SK-N-SH (cell line): ENCODE data around the gene YAF2. TPM values are rescaled to one million over a fixed set of nuclear protein-coding genes. Genes with fewer than 3 reads are reported as not detected.
A peak's percentile ranks its signal among the peaks of the same experiment; 100 is the strongest.

Experiments
- CTCF ChIA-PET: fragments of 300-600, 350-600 bp; formaldehyde crosslinking; extraction: SDS; loops from one replicate; lab custom pipeline; 2021; lab: Yijun Ruan, JAX
- POLR2A ChIA-PET: fragments of 350-600 bp; sonication (Branson Sonifier 250); formaldehyde crosslinking; extraction: SDS; loops from one replicate; lab custom pipeline; 2020; ENCODE audit warnings: antibody characterized with exemption, inconsistent platforms; lab: Yijun Ruan, JAX
- DNase-seq: peaks from one replicate; pipeline ENCODE4 v3.0.0; 2012
- H2AFZ ChIP-seq: fragments of 200-600 bp; sonication (generic); 2 replicates; pipeline ENCODE4 v1.8.1; 2016; ENCODE audit warnings: antibody characterized with exemption, mild to moderate bottlenecking, low read depth
- H3F3A ChIP-seq: fragments of 200-600 bp; sonication (generic); replicated peaks from 2 replicates; pipeline ENCODE3; 2016; ENCODE audit warnings: antibody characterized with exemption, mild to moderate bottlenecking; ENCODE audit not compliant: insufficient read depth
- H3K27ac ChIP-seq, 2 experiments: fragments of 200-500 bp in 1 of 2; fragments of 200-600 bp in 1 of 2; sonication (Bioruptor generic) in 1 of 2; sonication (generic), shearing (Covaris generic) in 1 of 2; 2 replicates each; pipeline versions ENCODE4 v1.5.1 to v1.6.1; 2014 to 2016; ENCODE audit warnings: low read depth in 2 of 2, inconsistent platforms in 1 of 2, low read length in 1 of 2, mild to moderate bottlenecking in 1 of 2, mixed read lengths in 1 of 2
- H3K27me3 ChIP-seq: fragments of 200-600 bp; sonication (generic), shearing (Covaris generic); 2 replicates; pipeline ENCODE4 v1.6.1; 2016; ENCODE audit warnings: mixed run types; ENCODE audit not compliant: insufficient read depth
- H3K36me3 ChIP-seq, 2 experiments: fragments of 200-500 bp in 1 of 2; fragments of 200-600 bp in 1 of 2; sonication (Bioruptor generic) in 1 of 2; sonication (generic) in 1 of 2; replicated peaks in 1 of 2; 2 replicates each; pipeline versions ENCODE3 to v1.5.1; 2014 to 2016; ENCODE audit warnings: low read length in 1 of 2, mild to moderate bottlenecking in 1 of 2; ENCODE audit not compliant: insufficient read depth in 2 of 2, control insufficient read depth in 1 of 2
- H3K4me1 ChIP-seq, 2 experiments: fragments of 200-500 bp in 1 of 2; fragments of 200-600 bp in 1 of 2; sonication (Bioruptor generic) in 1 of 2; sonication (generic), shearing (Covaris generic) in 1 of 2; 2 replicates each; pipeline versions ENCODE4 v1.5.1 to v1.6.1; 2014 to 2016; ENCODE audit warnings: low read depth in 1 of 2, low read length in 1 of 2, mixed run types in 1 of 2; ENCODE audit not compliant: insufficient read depth in 2 of 2, control insufficient read depth in 1 of 2
- H3K4me2 ChIP-seq: fragments of 200-600 bp; sonication (generic), shearing (Covaris generic); 2 replicates; pipeline ENCODE4 v1.6.1; 2017; ENCODE audit warnings: mixed run types
- H3K4me3 ChIP-seq, 2 experiments: fragments of 200-500 bp in 1 of 2; fragments of 200-600 bp in 1 of 2; sonication (Bioruptor generic) in 1 of 2; sonication (generic), shearing (Covaris generic) in 1 of 2; 2 replicates each; pipeline versions ENCODE4 v1.5.1 to v1.8.1; 2014 to 2016; ENCODE audit warnings: low read depth in 2 of 2, inconsistent platforms in 1 of 2, low read length in 1 of 2, mild to moderate bottlenecking in 1 of 2, mixed read lengths in 1 of 2, moderate library complexity in 1 of 2
- H3K79me2 ChIP-seq: fragments of 200-600 bp; sonication (generic); 2 replicates; pipeline ENCODE4 v1.8.1; 2017; ENCODE audit warnings: mild to moderate bottlenecking; ENCODE audit not compliant: insufficient read depth
- H3K9ac ChIP-seq: fragments of 200-600 bp; sonication (generic); 2 replicates; pipeline ENCODE4 v1.6.1; 2017; ENCODE audit warnings: mixed run types
- H3K9me2 ChIP-seq: fragments of 200-600 bp; sonication (generic); 2 replicates; pipeline ENCODE4 v1.6.1; 2017; ENCODE audit warnings: mixed run types
- H3K9me3 ChIP-seq: fragments of 200-600 bp; sonication (generic); 2 replicates; pipeline ENCODE4 v1.6.1; 2017; ENCODE audit warnings: mixed run types, mild to moderate bottlenecking, moderate library complexity
- H4K20me1 ChIP-seq: fragments of 200-600 bp; sonication (generic); 2 replicates; pipeline ENCODE4 v1.6.1; 2017; ENCODE audit warnings: mild to moderate bottlenecking, mixed run types; ENCODE audit not compliant: insufficient read depth
- CHD2 ChIP-seq: fragments of 150-350 bp; IDR thresholded peaks from 2 replicates; pipeline ENCODE4 v1.6.1; 2018; ENCODE audit warnings: low read length; ENCODE audit not compliant: partially characterized antibody
- CTCF ChIP-seq: fragments of 200-600 bp; sonication (generic); IDR thresholded peaks from 2 replicates; pipeline ENCODE4 v1.6.1; 2017; ENCODE audit warnings: antibody characterized with exemption, mild to moderate bottlenecking, moderate library complexity
- EP300 ChIP-seq, 2 experiments: IDR thresholded peaks; 2 replicates each; pipeline versions ENCODE4 v1.4.0 to v1.6.1; 2012; ENCODE audit warnings: borderline replicate concordance in 1 of 2, low read depth in 1 of 2, low read length in 1 of 2
- FOXJ3 ChIP-seq: sonication (generic); formaldehyde crosslinking; IDR thresholded peaks from 2 replicates; pipeline ENCODE4 v1.5.1; 2020; ENCODE audit warnings: mild to moderate bottlenecking, missing genetic modification reagents
- PBX3 ChIP-seq: IDR thresholded peaks from 2 replicates; pipeline ENCODE4; 2012
- POLR2AphosphoS5 ChIP-seq: IDR thresholded peaks from 2 replicates; pipeline ENCODE4 v1.6.1; 2012; ENCODE audit warnings: low read depth, low read length
- RFX5 ChIP-seq: IDR thresholded peaks from 2 replicates; pipeline ENCODE4 v1.6.1; 2012; ENCODE audit warnings: mild to moderate bottlenecking, improper control_type of control experiment, low read length
- RXRA ChIP-seq: IDR thresholded peaks from 2 replicates; pipeline ENCODE4 v1.4.0; 2012; ENCODE audit warnings: low read depth, mild to moderate bottlenecking, borderline replicate concordance
- TAF1 ChIP-seq: IDR thresholded peaks from 2 replicates; pipeline ENCODE4 v1.6.1; 2012; ENCODE audit warnings: low read depth, mild to moderate bottlenecking, low read length, moderate library complexity, borderline replicate concordance
- YY1 ChIP-seq: IDR thresholded peaks from 2 replicates; pipeline ENCODE4 v1.4.0; 2012; ENCODE audit warnings: low read depth, mild to moderate bottlenecking
- whole genome bisulfite sequencing: methylation state at CpG from one replicate; pipeline ENCODE4 v1.1.6; 2017; ENCODE audit warnings: low lambda C conversion rate; 5-methylcytosine and 5-hydroxymethylcytosine counted together
- polyA plus RNA-seq, 3 experiments: library from polyadenylated mRNA; depleted of rRNA; stranded (reverse); fragments of >200 nt; gene quantifications; 2 replicates each; pipeline ENCODE4 v1.2.3, GENCODE V29; 2012

The YAF2 gene
- polyA plus RNA-seq, 1 of the 3 experiments (the other 2 are of a cell fraction) = 5.3 TPM

GRCh38 chr12:42145552-42146215, 92.4 kb downstream of the YAF2 start:
- Histone ChIP-seq H3K27ac (peak overlapping the region in 1 of 2 experiments; percentile 53; a peak in 1 of 4 replicates), H3F3A (peaks cover 14% of the 10 kb centered on the region), H3K79me2 (peaks cover 35% of the 10 kb centered on the region), H3K4me2 (peak overlapping the region; percentile 84; the same call in 1 of the 2 replicates), H2AFZ (peak overlapping the region; percentile 75; the same call in 1 of the 2 replicates), H3K4me3 (peak overlapping the region in 1 of 2 experiments; percentile 87; a peak in 3 of 4 replicates), H3K36me3 (no peaks in the 10 kb centered on the region), H3K4me1 (peaks cover 4 to 11% of the 10 kb centered on the region in 2 experiments; a peak in 3 of 4 replicates), H4K20me1 (peaks cover 24% of the 10 kb centered on the region), H3K9me2 (no peaks in the 10 kb centered on the region), H3K9me3 (no peaks in the 10 kb centered on the region), H3K9ac (no peak overlapping the region; the same call in 1 of the 2 replicates), H3K27me3 (no peaks in the 10 kb centered on the region)
- CTCF ChIA-PET = interaction anchor here (0.8 to 1.1 kb wide), 2 partner anchors 186 to 226 kb away, joined by 5 read pairs; no protein-coding TSS in a partner anchor
- TF ChIP-seq CHD2 (no peak), RFX5 (no peak), CTCF (no peak), RXRA (no peak), TAF1 (no peak), POLR2AphosphoS5 (no peak), PBX3 (no peak), YY1 (no peak)
- 91% methylated on average over 11 of the region's 11 CpGs for WGBS
- DNase-seq = no peak
- POLR2A ChIA-PET = no interaction called here

- Histone ChIP-seq H3K27me3 (no peaks in the 10 kb centered on the region), H3K9me2 (no peaks in the 10 kb centered on the region), H3K4me2 (peak overlapping the region; percentile 84; the same call in 1 of the 2 replicates), H4K20me1 (peaks cover 29% of the 10 kb centered on the region), H3K9me3 (no peaks in the 10 kb centered on the region), H3K4me1 (peaks cover 4 to 11% of the 10 kb centered on the region in 2 experiments; a peak in 3 of 4 replicates), H3K27ac (peak overlapping the region; percentile 53 to 78; a peak in 3 of 4 replicates), H3K36me3 (no peaks in the 10 kb centered on the region), H3K9ac (peak overlapping the region; percentile 74; the same call in 1 of the 2 replicates), H2AFZ (peak overlapping the region; percentile 75), H3F3A (peaks cover 14% of the 10 kb centered on the region), H3K79me2 (peaks cover 40% of the 10 kb centered on the region), H3K4me3 (peak overlapping the region; percentile 74 to 87)
- DNase-seq = no peak
- 54% methylated on average over 8 of the region's 8 CpGs for WGBS
- TF ChIP-seq FOXJ3 (no peak), EP300 (IDR thresholded peaks at IDR 0.05; ENCODE audit: borderline replicate concordance in 1 of 2, low read depth in 1 of 2, low read length in 1 of 2) (no peak)
- ChIA-PET POLR2A (no interaction called here), CTCF (interaction anchor here (0.8 to 1.2 kb wide), 3 partner anchors 187 to 338 kb away, joined by 3 to 5 read pairs (median 5); no protein-coding TSS in a partner anchor)
These were observed 92.9 kb downstream of the YAF2 start for GRCh38 chr12:42145197-42145549.
